DMS153 treated with DMSO at 0.1 percent for 48 hours (cell line): Measurements from ENCODE around the gene PINLYP.

ENCODE experiments used
- DNase-seq: peaks from one replicate; lab custom pipeline; 2025; ENCODE audit not compliant: unreplicated experiment; lab: John Stamatoyannopoulos, UW

The PINLYP gene

GRCh38 chr19:43628646-43629326 lies 53.2 kb downstream of the PINLYP start:
- no peak for DNase-seq

- no peak for DNase-seq
These were observed 55.9 kb downstream of the PINLYP start for GRCh38 chr19:43631491-43631890.
